HG03064 (cell line): ENCODE results near the gene MR1.

ENCODE experiments used
- ATAC-seq: cut with Tn5 transposase; IDR thresholded peaks from one replicate; pipeline ENCODE4 v1.9.1; 2021; ENCODE audit warnings: low read depth; ENCODE audit not compliant: unreplicated experiment

MR1 gene

GRCh38 chr1:181089017-181089675, 55.4 kb downstream of the MR1 start:
- peak; percentile 13 for ATAC-seq

- peak; percentile 30 for ATAC-seq
Measured at GRCh38 chr1:181089676-181090544, 56.1 kb downstream of the MR1 start.

GRCh38 chr1:181090641-181091126, 56.9 kb downstream of the MR1 start:
- ATAC-seq = no peak

GRCh38 chr1:181091309-181092040, 57.7 kb downstream of the MR1 start:
- ATAC-seq = no peak

- ATAC-seq = no peak
Measured at GRCh38 chr1:181092056-181092455, 58.3 kb downstream of the MR1 start.

GRCh38 chr1:181092883-181093458, 59.2 kb downstream of the MR1 start:
- no peak for ATAC-seq

- no peak for ATAC-seq
Measured at GRCh38 chr1:181094416-181095212, 60.8 kb downstream of the MR1 start.

- no peak for ATAC-seq
Measured at GRCh38 chr1:181095260-181095659, 61.5 kb downstream of the MR1 start.

- ATAC-seq = no peak
Measured at GRCh38 chr1:181095763-181096184, 62.0 kb downstream of the MR1 start.

GRCh38 chr1:181097242-181097641, 63.5 kb downstream of the MR1 start:
- no peak for ATAC-seq

- peak; percentile 55 for ATAC-seq
Measured at GRCh38 chr1:181099152-181100014, 65.6 kb downstream of the MR1 start.

GRCh38 chr1:181100015-181100905, 66.5 kb downstream of the MR1 start:
- ATAC-seq = no peak

- ATAC-seq = no peak
Measured at GRCh38 chr1:181100934-181101333, 67.2 kb downstream of the MR1 start.

GRCh38 chr1:181101581-181102226, 67.9 kb downstream of the MR1 start:
- ATAC-seq = no peak

- no peak for ATAC-seq
Measured at GRCh38 chr1:181102841-181103240, 69.1 kb downstream of the MR1 start.

- ATAC-seq = no peak
Measured at GRCh38 chr1:181103399-181103798, 69.6 kb downstream of the MR1 start.

GRCh38 chr1:181104042-181104789, 70.4 kb downstream of the MR1 start:
- no peak for ATAC-seq
